GM19240 (cell line): ENCODE measurements around the gene KLKB1.
"Not testable (repeated sequence)": the region's sequence is repeated elsewhere in the genome, so short reads cannot be mapped to it uniquely, and the experiment has no call there.

Experiments
- DNase-seq: peaks from one replicate; pipeline ENCODE4 v3.0.0; 2011; ENCODE audit warnings: low spot score; ENCODE audit not compliant: insufficient read length

The KLKB1 gene

DNA sequence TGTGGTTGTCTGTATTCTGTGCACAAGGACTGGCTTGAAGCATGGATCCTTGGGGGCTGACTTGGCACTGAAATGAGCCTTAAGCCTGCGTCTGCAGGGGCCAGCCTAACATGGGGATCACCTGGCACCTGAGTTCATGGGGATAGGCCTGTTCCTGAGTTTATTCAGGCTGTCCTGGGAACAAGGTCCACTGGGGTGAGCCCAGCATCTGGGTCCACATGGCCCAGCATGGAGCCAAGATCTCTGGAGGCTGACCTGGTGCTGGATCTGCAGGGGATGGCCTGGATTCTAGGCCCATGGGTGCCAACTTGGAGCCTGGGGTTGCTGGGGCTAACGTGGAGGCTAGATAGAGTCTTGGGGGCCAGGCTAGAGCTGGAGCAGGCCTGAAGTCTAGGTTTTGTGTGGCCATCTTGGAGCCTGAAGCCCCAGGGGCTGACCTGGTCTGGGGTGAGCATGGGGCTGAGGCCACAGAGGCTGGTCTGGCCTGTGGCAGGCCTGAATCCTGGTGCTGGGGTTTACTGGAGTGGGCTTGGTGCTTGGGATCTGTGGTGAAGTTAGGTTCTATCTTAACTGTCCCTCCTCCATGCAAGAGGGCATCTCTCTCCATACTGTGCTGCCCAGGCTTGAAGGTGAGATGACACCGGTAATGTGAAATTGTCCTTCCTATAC, 652 bp upstream of the KLKB1 start:
- DNase-seq: no peak

GRCh38 chr4:186227744-186228513, 622 bp downstream of the KLKB1 start:
- DNase-seq: no peak

- DNase-seq: no peak
Observed at GRCh38 chr4:186228514-186228894, 1.2 kb downstream of the KLKB1 start.

- no peak for DNase-seq
Observed at GRCh38 chr4:186234367-186234766, 7.1 kb downstream of the KLKB1 start.

DNA sequence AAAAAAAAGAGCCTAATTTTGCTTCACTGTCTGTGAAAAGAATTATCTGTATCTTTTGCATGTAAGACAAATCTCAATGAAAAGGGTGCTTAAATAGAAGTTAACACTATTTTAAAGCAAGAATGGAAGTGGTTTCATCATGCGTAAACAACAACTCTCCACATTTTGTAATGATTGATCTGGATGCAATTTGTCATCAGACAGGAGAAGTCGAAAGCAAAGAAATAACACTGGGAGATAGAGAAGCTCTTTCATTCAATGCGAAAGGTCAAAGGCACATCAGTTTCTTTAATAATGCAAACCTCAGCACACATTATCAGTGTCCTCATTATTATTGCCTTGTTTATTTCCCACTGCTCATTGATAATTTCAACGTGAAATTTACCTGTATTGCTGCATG, 8.8 kb downstream of the KLKB1 start:
- no peak for DNase-seq

GRCh38 chr4:186240452-186240847, 13.1 kb downstream of the KLKB1 start:
- DNase-seq: no peak

- no peak for DNase-seq
Observed at GRCh38 chr4:186240848-186241491, 13.7 kb downstream of the KLKB1 start.

- DNase-seq: no peak
Observed at GRCh38 chr4:186241616-186242015, 14.3 kb downstream of the KLKB1 start.

- not testable (repeated sequence) for DNase-seq
Observed at GRCh38 chr4:186242031-186242430, 14.7 kb downstream of the KLKB1 start.

DNA sequence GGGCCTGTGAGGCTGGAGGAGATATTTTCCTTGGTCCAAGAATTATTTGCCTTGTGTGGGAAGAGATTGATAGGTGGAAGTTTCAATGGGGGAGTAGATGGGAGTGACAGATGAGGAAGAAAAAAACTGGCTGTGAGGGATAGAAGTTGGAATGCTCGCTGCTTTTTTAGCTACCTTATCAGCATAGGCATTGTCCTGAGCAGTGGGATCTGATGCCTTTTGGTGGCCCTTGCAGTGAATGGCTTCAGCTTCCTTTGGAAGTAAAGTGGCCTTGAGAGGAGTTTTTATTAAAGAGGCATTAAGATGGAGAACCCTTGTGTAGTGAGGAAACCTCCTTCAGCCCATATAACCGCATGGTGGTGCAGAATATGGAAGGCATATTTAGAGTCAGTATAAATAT, 16.0 kb downstream of the KLKB1 start:
- no peak for DNase-seq

- no peak for DNase-seq
Observed at GRCh38 chr4:186244835-186245234, 17.5 kb downstream of the KLKB1 start.

DNA sequence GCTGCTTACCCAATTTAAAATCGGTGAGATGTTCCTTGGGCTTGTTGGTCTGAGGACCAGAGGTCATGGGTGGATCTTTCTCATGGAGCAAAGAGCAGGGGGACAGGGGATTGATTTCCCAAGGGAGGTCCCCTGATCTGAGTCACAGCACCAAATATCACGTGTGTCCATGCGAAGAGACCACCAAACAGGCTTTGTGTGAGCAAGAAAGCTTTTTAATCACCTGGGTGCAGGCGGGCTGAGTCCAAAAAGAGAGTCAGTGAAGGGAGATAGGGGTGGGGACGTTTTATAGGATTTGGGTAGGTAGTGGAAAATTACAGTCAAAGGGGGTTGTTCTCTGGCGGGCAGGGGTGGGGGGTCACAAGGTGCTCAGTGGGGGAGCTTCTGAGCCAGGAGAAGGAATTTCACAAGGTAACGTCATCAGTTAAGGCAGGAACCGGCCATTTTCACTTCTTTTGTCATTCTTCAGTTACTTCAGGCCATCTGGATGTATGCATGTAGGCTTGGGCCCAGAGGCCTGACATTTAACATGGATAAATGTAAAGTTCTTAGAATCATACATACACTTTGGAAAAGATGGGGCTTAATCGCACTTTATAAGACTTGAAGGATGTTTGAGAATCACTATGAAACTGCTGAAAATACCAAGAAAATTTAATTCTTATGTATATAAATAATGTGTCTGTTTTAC, 19.9 kb downstream of the KLKB1 start:
- DNase-seq: not testable (repeated sequence)

DNA sequence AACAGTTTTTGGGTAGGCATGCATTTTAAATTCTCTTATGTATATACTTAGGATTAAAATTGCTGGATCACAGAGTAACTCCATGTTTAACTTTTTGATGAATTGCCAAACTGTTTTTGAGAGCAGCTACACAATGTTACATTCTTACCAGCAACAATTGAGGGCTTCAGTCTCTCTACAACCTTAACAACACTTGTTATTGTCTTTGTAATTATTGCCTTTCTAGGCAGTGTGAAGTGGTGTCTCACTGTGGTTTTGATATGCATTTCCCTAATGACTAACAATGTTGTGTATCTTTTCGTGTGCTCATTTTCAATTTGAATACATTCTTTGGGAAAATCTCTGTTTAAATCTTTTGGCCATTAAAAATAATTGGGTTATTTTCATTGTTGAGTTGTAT, 21.3 kb downstream of the KLKB1 start:
- no peak for DNase-seq

DNA sequence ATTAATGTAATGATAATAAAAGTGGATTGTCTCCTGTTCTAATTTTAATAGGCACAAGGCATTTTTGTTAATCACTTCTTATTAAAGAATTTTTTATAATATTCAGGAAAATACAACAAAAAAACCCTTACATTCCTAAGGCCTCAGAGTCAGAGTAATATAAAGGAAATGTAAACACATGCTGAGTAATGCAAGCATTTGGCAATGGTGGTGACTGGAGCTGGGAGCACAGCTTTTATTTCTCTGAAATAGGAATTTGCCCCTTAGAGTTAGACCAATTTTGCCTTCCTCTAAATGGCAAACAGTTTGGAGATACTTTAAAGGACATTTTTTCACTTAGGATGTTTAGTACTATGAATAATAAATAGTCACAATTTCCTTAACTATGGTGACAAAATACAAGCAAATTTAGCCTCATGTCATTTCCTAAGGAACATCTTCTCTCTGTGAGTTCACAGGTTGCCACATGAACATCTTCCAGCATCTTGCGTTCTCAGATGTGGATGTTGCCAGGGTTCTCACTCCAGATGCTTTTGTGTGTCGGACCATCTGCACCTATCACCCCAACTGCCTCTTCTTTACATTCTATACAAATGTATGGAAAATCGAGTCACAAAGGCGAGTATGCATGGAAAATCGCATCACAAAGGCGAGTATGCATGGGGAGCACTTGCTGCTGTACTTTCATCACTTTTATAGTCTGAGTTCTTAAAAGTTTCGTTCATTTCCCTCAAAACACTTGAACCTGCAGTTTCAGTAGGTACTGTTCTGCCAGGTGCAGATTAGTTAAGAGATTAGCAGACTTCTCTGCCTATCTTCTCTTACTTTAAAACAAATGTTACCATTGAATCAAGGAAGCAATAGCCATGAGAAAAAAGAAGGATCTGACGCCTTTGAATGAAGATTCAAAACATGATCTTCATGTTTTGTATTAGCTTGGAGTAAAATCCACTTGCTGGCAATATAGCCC, 22.8 kb downstream of the KLKB1 start:
- DNase-seq: no peak

DNA sequence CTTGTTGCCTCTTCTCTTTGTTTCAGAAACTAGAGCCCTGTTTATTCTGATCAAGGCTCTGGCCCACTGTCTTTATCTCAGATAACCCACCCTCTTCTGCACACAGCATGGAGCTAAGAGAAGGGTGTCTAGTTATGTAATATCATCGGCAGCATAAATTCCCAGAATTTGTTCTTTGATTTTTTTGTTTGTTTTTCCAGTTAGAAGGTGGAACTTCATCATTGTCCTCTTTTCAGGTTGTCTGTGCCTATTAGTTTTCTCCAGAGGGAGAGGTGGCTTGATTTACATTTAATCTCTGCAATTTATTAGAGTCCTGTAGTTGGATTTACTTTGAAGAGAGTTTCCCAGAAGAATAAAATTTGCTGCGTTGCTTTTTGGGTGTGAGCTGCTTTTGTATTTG, 23.5 kb downstream of the KLKB1 start:
- DNase-seq: no peak

GRCh38 chr4:186255122-186255521, 27.8 kb downstream of the KLKB1 start:
- DNase-seq: no peak

GRCh38 chr4:186258216-186258811, 31.0 kb downstream of the KLKB1 start:
- DNase-seq: no peak

GRCh38 chr4:186260117-186260503, 32.8 kb downstream of the KLKB1 start:
- no peak for DNase-seq

DNA sequence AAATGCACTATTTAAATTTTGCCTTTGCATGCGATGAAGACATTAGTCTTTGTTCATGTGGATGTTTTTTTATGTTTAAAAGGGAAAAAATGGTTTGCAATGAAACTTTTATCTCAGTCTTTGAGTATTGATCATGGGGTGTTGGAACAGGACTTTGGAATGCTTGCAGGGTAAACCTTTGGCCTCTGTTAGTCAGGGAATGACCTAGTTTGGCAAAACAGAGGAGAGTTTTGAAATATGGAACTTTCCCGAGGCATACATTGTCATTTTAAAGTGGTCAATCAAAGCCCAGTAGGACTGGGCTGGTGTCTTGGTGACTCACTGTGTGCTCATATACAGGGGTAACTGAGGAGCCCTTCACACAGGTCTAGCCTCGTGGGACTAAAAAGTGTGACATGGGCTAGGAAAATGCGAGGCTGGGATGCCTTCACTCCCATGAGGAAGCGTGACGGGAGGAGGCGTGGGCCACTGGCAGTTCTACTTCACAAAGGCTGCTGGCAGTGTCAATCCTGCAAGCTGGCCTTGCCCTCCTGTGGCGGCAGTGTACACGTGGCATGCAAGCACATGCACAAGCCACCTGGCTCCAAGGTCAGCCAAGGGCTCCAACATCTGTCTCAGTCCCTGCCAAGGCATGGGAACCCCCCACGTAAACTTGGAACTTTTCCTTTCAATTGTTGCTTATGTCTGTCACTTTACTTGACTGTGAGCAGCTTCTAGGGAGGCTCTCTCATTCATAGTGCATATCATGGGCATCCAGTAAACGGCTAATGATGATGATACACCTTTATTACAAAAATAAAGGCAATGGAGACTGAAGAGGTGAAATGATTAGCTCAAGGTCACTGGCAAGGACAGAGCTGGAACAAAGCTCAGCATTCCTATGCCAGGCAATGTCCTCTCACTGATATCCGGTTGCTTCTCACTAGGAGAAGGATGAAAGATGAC, 33.5 kb downstream of the KLKB1 start:
- no peak for DNase-seq
